GM19468 (cell line): Measurements from ENCODE around the gene CD163L1.
"Not testable (repeated sequence)": the region's sequence is repeated elsewhere in the genome, so short reads cannot be mapped to it uniquely, and the experiment has no call there.

Experiments
- ATAC-seq: cut with Tn5 transposase; IDR thresholded peaks from one replicate; pipeline ENCODE4 v1.9.1; 2021; ENCODE audit warnings: mild to moderate bottlenecking, moderate library complexity, moderate number of reproducible peaks; ENCODE audit not compliant: unreplicated experiment; ENCODE audit errors: extremely low read depth

CD163L1 gene

GRCh38 chr12:7344833-7345606 lies 98.9 kb downstream of the CD163L1 start:
- no peak for ATAC-seq

DNA sequence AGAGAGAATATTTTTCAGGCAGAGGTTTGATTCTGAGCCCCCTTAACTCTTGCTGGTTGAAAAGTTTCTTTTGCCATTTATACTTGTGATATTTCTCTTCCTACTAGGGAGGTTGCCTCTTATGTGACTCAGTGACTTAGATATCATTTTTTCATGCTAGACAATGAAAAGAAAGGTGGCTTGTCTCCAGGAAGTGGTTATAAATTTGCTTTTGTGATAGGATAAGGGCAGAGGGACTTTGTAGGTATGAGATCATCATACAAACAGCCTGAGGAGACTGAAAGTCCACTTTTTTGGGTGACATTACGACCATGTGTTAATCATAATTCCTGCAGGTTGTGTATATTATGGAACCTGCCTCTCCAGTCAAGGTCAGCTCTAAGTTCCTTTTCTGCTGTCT lies 104.3 kb downstream of the CD163L1 start:
- no peak for ATAC-seq

GRCh38 chr12:7337790-7338189 lies 106.2 kb downstream of the CD163L1 start:
- not testable (repeated sequence) for ATAC-seq

- no peak for ATAC-seq
Measured at GRCh38 chr12:7327918-7328317, 116.0 kb downstream of the CD163L1 start.

GRCh38 chr12:7324176-7324575 lies 119.8 kb downstream of the CD163L1 start:
- ATAC-seq, result no peak

DNA sequence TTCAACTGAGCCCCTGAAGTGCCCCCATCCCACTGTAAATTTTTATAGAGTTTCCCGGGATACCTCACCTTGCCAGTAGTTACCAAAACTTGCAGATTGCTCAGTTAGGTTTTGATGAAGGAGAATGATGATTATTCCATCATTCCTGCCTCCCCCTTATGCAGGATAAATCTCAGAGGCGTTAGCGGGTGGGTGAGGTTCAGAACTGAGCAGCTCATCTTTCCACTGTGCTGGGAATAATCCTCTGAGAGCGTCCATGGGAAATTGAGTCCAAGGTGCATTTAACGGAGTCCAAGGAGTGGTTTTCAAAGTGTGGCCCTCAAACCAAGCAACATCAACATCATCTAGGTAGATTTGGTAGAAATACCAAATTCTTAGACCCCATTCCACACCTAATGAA lies 121.4 kb downstream of the CD163L1 start:
- ATAC-seq, result no peak

DNA sequence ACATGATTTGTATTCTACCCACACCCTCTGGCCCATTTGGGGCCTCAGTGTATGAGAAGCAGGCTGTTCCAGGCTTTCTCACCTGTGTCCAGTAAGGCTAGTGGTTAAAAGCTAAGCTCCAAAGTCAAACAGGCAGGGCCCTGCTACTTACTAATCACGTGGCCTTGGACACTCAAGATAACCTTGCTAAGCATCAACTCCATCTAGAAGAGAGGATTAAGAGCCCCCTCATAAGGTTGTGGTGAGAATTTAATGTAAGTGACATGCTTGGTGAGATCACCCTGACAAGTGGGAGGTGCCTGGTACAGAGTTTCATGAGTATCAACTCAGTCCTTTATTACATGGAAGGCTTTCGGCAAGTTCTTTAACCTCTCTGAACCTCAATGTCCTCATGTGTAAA lies 122.3 kb downstream of the CD163L1 start:
- ATAC-seq, result no peak

GRCh38 chr12:7319930-7320329 lies 124.0 kb downstream of the CD163L1 start:
- ATAC-seq, result no peak

DNA sequence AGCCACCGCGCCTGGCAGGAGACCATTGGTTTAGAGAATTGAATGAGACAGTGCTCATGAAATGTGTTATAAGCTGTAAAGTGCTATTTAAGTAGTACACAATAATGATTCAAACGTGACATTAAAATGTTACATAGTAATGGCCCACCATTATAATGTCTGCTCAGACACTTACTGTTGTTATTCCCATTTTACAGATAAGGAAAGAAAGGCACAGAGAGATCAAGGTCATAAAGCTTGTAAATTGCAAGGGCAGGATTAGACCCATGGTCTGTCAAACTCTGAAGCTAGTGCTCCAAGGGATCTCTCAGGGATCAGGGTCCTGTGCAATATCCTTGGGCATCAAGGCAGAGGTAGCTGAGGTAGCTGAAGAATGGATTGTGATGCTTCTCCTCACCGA lies 133.9 kb downstream of the CD163L1 start:
- no peak for ATAC-seq
